ENCODE data around the gene SLC1A3.

SLC1A3 gene

DNA sequence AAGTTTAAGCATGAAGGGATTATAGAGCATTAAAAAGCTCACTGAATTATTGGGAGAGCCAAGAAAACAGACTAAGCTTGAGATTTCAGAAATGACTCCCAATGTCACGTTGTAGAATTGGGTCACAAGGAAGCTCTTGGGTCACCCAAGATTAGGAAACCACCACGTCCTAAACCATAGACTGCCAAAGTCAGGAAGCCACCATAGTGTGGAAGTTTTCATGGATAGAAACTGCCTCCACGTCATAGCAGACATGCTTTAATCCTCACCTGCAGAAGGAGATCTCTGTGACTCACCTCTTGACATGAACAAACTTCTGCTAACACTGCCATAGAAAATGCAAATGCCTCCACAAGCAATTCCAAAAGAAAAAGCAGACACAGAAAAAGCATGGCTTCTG, 106.3 kb downstream of the SLC1A3 start:
- H3K79me2 ChIP-seq (ENCODE audit: low read length), result no peaks in the 10 kb centered on the region
- no peaks in the 10 kb centered on the region for H3K4me1 ChIP-seq (ENCODE audit: low read length)
- DNase-seq, result no peak
- no peak overlapping the region for H3K4me2 ChIP-seq (ENCODE audit: low read depth, low read length)
- H3K4me3 ChIP-seq (ENCODE audit: low read length), result no peak overlapping the region
- no peaks in the 10 kb centered on the region for H3F3A ChIP-seq (ENCODE audit: insufficient read depth, low read length)
- no peaks in the 10 kb centered on the region for H3K9me2 ChIP-seq (replicated peaks; ENCODE audit: insufficient read depth, low read length)
- no peak overlapping the region for H3K9ac ChIP-seq (ENCODE audit: low read length)
- no peak for TF ChIP-seq CTCF (IDR thresholded peaks at IDR 0.05; ENCODE audit: low read length)
- TF ChIP-seq EZH2 (optimal IDR thresholded peaks at IDR 0.05; ENCODE audit: low read depth, low read length), result no peak
- no peak for TF ChIP-seq EZH2phosphoT487 (IDR thresholded peaks at IDR 0.05; ENCODE audit: low read length)
- no peaks in the 10 kb centered on the region for H4K20me1 ChIP-seq (ENCODE audit: insufficient read depth, low read length)
- H3K9me3 ChIP-seq (replicated peaks; ENCODE audit: insufficient read depth, low read length), result no peaks in the 10 kb centered on the region
- no peaks in the 10 kb centered on the region for H3K27me3 ChIP-seq (replicated peaks; ENCODE audit: insufficient read depth, low read length)
- H3K27ac ChIP-seq (ENCODE audit: low read length), result no peak overlapping the region
- H2AFZ ChIP-seq (ENCODE audit: low read length), result no peak overlapping the region
- no peaks in the 10 kb centered on the region for H3K36me3 ChIP-seq (replicated peaks; ENCODE audit: insufficient read depth, low read length)

- Histone ChIP-seq H3K27ac (ENCODE audit: low read length) (no peak overlapping the region), H3K4me3 (ENCODE audit: low read length) (no peak overlapping the region), H3K36me3 (replicated peaks; ENCODE audit: insufficient read depth, low read length) (no peaks in the 10 kb centered on the region), H3K9ac (ENCODE audit: low read length) (no peak overlapping the region), H4K20me1 (ENCODE audit: insufficient read depth, low read length) (no peaks in the 10 kb centered on the region), H3K27me3 (replicated peaks; ENCODE audit: insufficient read depth, low read length) (no peaks in the 10 kb centered on the region), H3K9me3 (replicated peaks; ENCODE audit: insufficient read depth, low read length) (no peaks in the 10 kb centered on the region), H3K9me2 (replicated peaks; ENCODE audit: insufficient read depth, low read length) (no peaks in the 10 kb centered on the region), H3K4me1 (ENCODE audit: low read length) (no peaks in the 10 kb centered on the region), H3K4me2 (ENCODE audit: low read depth, low read length) (no peak overlapping the region), H2AFZ (ENCODE audit: low read length) (no peak overlapping the region), H3F3A (ENCODE audit: insufficient read depth, low read length) (no peaks in the 10 kb centered on the region), H3K79me2 (ENCODE audit: low read length) (no peaks in the 10 kb centered on the region)
- DNase-seq, result no peak
- TF ChIP-seq CTCF (IDR thresholded peaks at IDR 0.05; ENCODE audit: low read length) (no peak), EZH2 (optimal IDR thresholded peaks at IDR 0.05; ENCODE audit: low read depth, low read length) (no peak), EZH2phosphoT487 (IDR thresholded peaks at IDR 0.05; ENCODE audit: low read length) (no peak)
Observed at GRCh38 chr5:36713541-36713940, 107.1 kb downstream of the SLC1A3 start.

- Histone ChIP-seq H4K20me1 (ENCODE audit: insufficient read depth, low read length) (no peaks in the 10 kb centered on the region), H3K36me3 (replicated peaks; ENCODE audit: insufficient read depth, low read length) (no peaks in the 10 kb centered on the region)
Observed at GRCh38 chr5:36717131-36717695, 110.8 kb downstream of the SLC1A3 start.

More at GRCh38 chr5:36717131-36717695, 110.8 kb downstream of the SLC1A3 start:
- H3K9ac ChIP-seq (ENCODE audit: low read length), result no peak overlapping the region
- H3K27ac ChIP-seq (ENCODE audit: low read length), result no peak overlapping the region
- no peaks in the 10 kb centered on the region for H3K27me3 ChIP-seq (replicated peaks; ENCODE audit: insufficient read depth, low read length)
- H2AFZ ChIP-seq (ENCODE audit: low read length), result no peak overlapping the region
- no peaks in the 10 kb centered on the region for H3K79me2 ChIP-seq (ENCODE audit: low read length)
- TF ChIP-seq EZH2 (optimal IDR thresholded peaks at IDR 0.05; ENCODE audit: low read depth, low read length), result no peak
- no peak for TF ChIP-seq EZH2phosphoT487 (IDR thresholded peaks at IDR 0.05; ENCODE audit: low read length)
- no peak for TF ChIP-seq CTCF (IDR thresholded peaks at IDR 0.05; ENCODE audit: low read length)
- no peak overlapping the region for H3K4me2 ChIP-seq (ENCODE audit: low read depth, low read length)
- H3K4me1 ChIP-seq (ENCODE audit: low read length), result peaks cover 18% of the 10 kb centered on the region
- DNase-seq, result no peak
- no peaks in the 10 kb centered on the region for H3K9me2 ChIP-seq (replicated peaks; ENCODE audit: insufficient read depth, low read length)
- H3K4me3 ChIP-seq (ENCODE audit: low read length), result no peak overlapping the region
- H3F3A ChIP-seq (ENCODE audit: insufficient read depth, low read length), result no peaks in the 10 kb centered on the region
- no peaks in the 10 kb centered on the region for H3K9me3 ChIP-seq (replicated peaks; ENCODE audit: insufficient read depth, low read length)
